GM12878 (cell line): ENCODE results near the gene MLIP. TPM values are rescaled to one million over a fixed set of nuclear protein-coding genes. Genes with fewer than 3 reads are reported as not detected.

Experiments
- ATAC-seq: fragments of 200-7000 bp; cut with Tn5 transposase; 3 replicates; pipeline ENCODE4 v1.9.1; 2020; ENCODE audit warnings: mild to moderate bottlenecking, moderate library complexity
- BruUV-seq: library from RNA; stranded (reverse); fragments of 400-500 nt; replicated peaks from 2 replicates; lab custom pipeline; 2021; lab: Mats Ljungman, UMichigan
- CTCF ChIA-PET: fragments of 300-600 bp; sonication (Branson Sonifier 250); formaldehyde crosslinking; extraction: SDS; loops from one replicate; lab custom pipeline; 2021; ENCODE audit warnings: inconsistent platforms; lab: Yijun Ruan, JAX
- POLR2A ChIA-PET: fragments of 350-600 bp; formaldehyde crosslinking; extraction: SDS; loops from one replicate; lab custom pipeline; 2021; ENCODE audit warnings: inconsistent platforms; lab: Charles Lee
- RAD21 ChIA-PET: fragments of 300-600 bp; sonication (Branson Sonifier 250); formaldehyde crosslinking; loops from one replicate; lab custom pipeline; 2023; ENCODE audit warnings: antibody characterized with exemption; ENCODE audit not compliant: unreplicated experiment; lab: Charles Lee
- SMC1A ChIA-PET: fragments of 300-600 bp; sonication (Branson Sonifier 250); formaldehyde crosslinking; loops from one replicate; lab custom pipeline; 2023; ENCODE audit not compliant: unreplicated experiment, uncharacterized antibody; lab: Charles Lee
- DNase-seq: peaks from one replicate; pipeline ENCODE4 v3.0.0-alpha.2; 2011; ENCODE audit warnings: low read depth, low spot score
- FAIRE-seq: peaks from 3 replicates; lab custom pipeline; 2011; peaks lifted over from hg19 to GRCh38; lab: Jason Lieb, UNC
- H2AFZ ChIP-seq: 2 replicates; pipeline ENCODE4 v1.6.0; 2011; ENCODE audit warnings: low read depth, low read length, control low read depth; ENCODE audit not compliant: control insufficient read depth
- H3K27ac ChIP-seq: 2 replicates; pipeline ENCODE4 v1.5.1; 2011; ENCODE audit warnings: control low read depth; ENCODE audit not compliant: control insufficient read depth, insufficient read depth
- H3K27me3 ChIP-seq, 2 experiments: replicated peaks in 1 of 2; 2 replicates each; pipeline versions ENCODE4 v1.6.0 to v1.6.1; 2011; ENCODE audit warnings: low read length in 1 of 2; ENCODE audit not compliant: control insufficient read depth in 2 of 2, insufficient read depth in 2 of 2
- H3K36me3 ChIP-seq, 2 experiments: 2 replicates each; pipeline ENCODE4 v1.5.1; 2011; ENCODE audit warnings: low read length in 1 of 2; ENCODE audit not compliant: control insufficient read depth in 2 of 2, insufficient read depth in 2 of 2
- H3K4me1 ChIP-seq: 2 replicates; pipeline ENCODE4 v1.6.1; 2011; ENCODE audit warnings: mild to moderate bottlenecking, low read length, moderate library complexity, mixed read lengths; ENCODE audit not compliant: control insufficient read depth, insufficient read depth
- H3K4me2 ChIP-seq: 2 replicates; pipeline ENCODE4 v1.6.0; 2011; ENCODE audit warnings: control low read depth; ENCODE audit not compliant: control insufficient read depth, insufficient read depth
- H3K4me3 ChIP-seq: fragments of 200-600 bp; sonication (generic); 2 replicates; pipeline ENCODE4 v1.5.1; 2016
- H3K79me2 ChIP-seq: 2 replicates; pipeline ENCODE4 v1.6.0; 2011; ENCODE audit warnings: low read length; ENCODE audit not compliant: control insufficient read depth, insufficient read depth
- H3K9ac ChIP-seq: 2 replicates; pipeline ENCODE4 v1.8.0; 2011; ENCODE audit warnings: low read length, control low read depth, mixed read lengths; ENCODE audit not compliant: control insufficient read depth, insufficient read depth
- H3K9me3 ChIP-seq: replicated peaks from 3 replicates; pipeline ENCODE4 v1.5.1; 2011; ENCODE audit warnings: mild to moderate bottlenecking, low read length; ENCODE audit not compliant: control insufficient read depth, insufficient read depth
- H4K20me1 ChIP-seq: 2 replicates; pipeline ENCODE4 v1.6.0; 2011; ENCODE audit not compliant: control insufficient read depth, insufficient read depth
- CHD1 ChIP-seq: IDR thresholded peaks from 2 replicates; pipeline ENCODE4 v1.6.1; 2012; ENCODE audit warnings: low read depth, low read length, improper control_type of control experiment
- E4F1 ChIP-seq: fragments of 450-650 bp; IDR thresholded peaks from 2 replicates; pipeline ENCODE4 v1.6.1; 2018; ENCODE audit warnings: borderline replicate concordance, mild to moderate bottlenecking; ENCODE audit not compliant: partially characterized antibody
- EP300 ChIP-seq, 2 experiments: fragments of 150-350 bp in 1 of 2; IDR thresholded peaks; 2 replicates each; pipeline ENCODE4 v1.6.1; 2011 to 2012; ENCODE audit warnings: low read depth in 2 of 2, low read length in 2 of 2, borderline replicate concordance in 1 of 2, improper control_type of control experiment in 1 of 2, inconsistent platforms in 1 of 2; ENCODE audit not compliant: control insufficient read depth in 1 of 2
- IKZF2 ChIP-seq, 2 experiments: fragments of 450-650 bp; IDR thresholded peaks; 2 replicates each; pipeline ENCODE4 v1.6.1; 2017; ENCODE audit warnings: mild to moderate bottlenecking in 2 of 2, moderate library complexity in 2 of 2
- KAT2A ChIP-seq: conservative IDR thresholded peaks from 2 replicates; pipeline ENCODE4 v1.6.1; 2011; ENCODE audit warnings: low read depth, low read length; ENCODE audit not compliant: control insufficient read depth
- MYB ChIP-seq: fragments of 150-350 bp; IDR thresholded peaks from 2 replicates; pipeline ENCODE4 v1.6.1; 2014; ENCODE audit warnings: mild to moderate bottlenecking, low read depth, low read length, borderline replicate concordance
- NR2C1 ChIP-seq: fragments of 450-650 bp; IDR thresholded peaks from 2 replicates; pipeline ENCODE4 v1.6.1; 2017; ENCODE audit warnings: antibody characterized with exemption, mild to moderate bottlenecking, moderate library complexity
- NR2F1 ChIP-seq: fragments of 450-650 bp; conservative IDR thresholded peaks from 2 replicates; pipeline ENCODE4 v1.6.1; 2017; ENCODE audit warnings: mild to moderate bottlenecking
- PBX3 ChIP-seq: IDR thresholded peaks from 2 replicates; pipeline ENCODE4 v1.6.1; 2011; ENCODE audit warnings: mild to moderate bottlenecking, low read depth, low read length, moderate library complexity; ENCODE audit not compliant: insufficient replicate concordance
- POLR2AphosphoS5 ChIP-seq: IDR thresholded peaks from 2 replicates; pipeline ENCODE4 v1.6.1; 2011; ENCODE audit warnings: mild to moderate bottlenecking, low read length, inconsistent platforms
- RBBP5 ChIP-seq: fragments of 200-600 bp; sonication (generic); conservative IDR thresholded peaks from 2 replicates; pipeline ENCODE4 v1.6.1; 2016
- RUNX3 ChIP-seq: IDR thresholded peaks from 2 replicates; pipeline ENCODE4 v1.6.1; 2012; ENCODE audit warnings: low read length, inconsistent platforms
- ZNF687 ChIP-seq: fragments of 450-650 bp; IDR thresholded peaks from 2 replicates; pipeline ENCODE4 v1.6.1; 2017; ENCODE audit warnings: mild to moderate bottlenecking, moderate library complexity
- WGBS: methylation state at CpG from one replicate; pipeline ENCODE4 v1.1.6; 2016; ENCODE audit warnings: low lambda C conversion rate; ENCODE audit not compliant: insufficient replicate concordance, insufficient coverage; ENCODE audit errors: missing lambda C conversion rate; 5-methylcytosine and 5-hydroxymethylcytosine counted together
- in situ Hi-C: fragments of 300-500 bp; cut with MboI; formaldehyde crosslinking; loops from 9 replicates; pipeline ENCODE4 v1.14.3; 2018; ENCODE audit warnings: mixed read lengths
- intact Hi-C: fragments of 100-400 bp; cut with micrococcal nuclease; formaldehyde crosslinking; loops from one replicate; pipeline ENCODE4 v1.14.2; 2022; ENCODE audit not compliant: unreplicated experiment
- polyA plus RNA-seq, 11 experiments: library from polyadenylated mRNA; depleted of rRNA in 4 of 11; unstranded in 6 of 11; stranded (reverse) in 5 of 11; fragments of >200 nt; fragmentation: Nextera tagmentation in 4 of 11; fragmentation: Illumina TruSeq in 1 of 11; extraction: Ambion mirVana in 4 of 11; extraction: Trizol in 1 of 11; gene quantifications; 1 replicate in 1 of 11; 2 replicates in 10 of 11; pipeline versions ENCODE4 v1.2.1 to v1.2.3, GENCODE V29; 2011 to 2016; ENCODE audit warnings: inconsistent platforms in 2 of 11, missing spikeins in 2 of 11, low read depth in 1 of 11
- total RNA-seq, 4 experiments: library from RNA; depleted of rRNA in 3 of 4; stranded (reverse); fragments of >200 nt in 3 of 4; fragmentation: Illumina TruSeq in 1 of 4; extraction: Trizol in 1 of 4; gene quantifications; 2 replicates each; pipeline versions ENCODE4 v1.2.1 to v1.2.3, GENCODE V29; 2013 to 2021

The MLIP gene
- total and polyA plus RNA-seq, 10 of the 15 experiments (the other 5 are each of a cell fraction or from before 2014, with no cell fraction given): not detected

- intact Hi-C loops (no loop called here), in situ Hi-C loops (no loop called here)
- ChIA-PET POLR2A (no interaction called here), CTCF (no interaction called here), RAD21 (no interaction called here), SMC1A (no interaction called here)
- DNase-seq (no peak), FAIRE-seq (no peak), ATAC-seq (peak; percentile 45)
- no peaks in the 10 kb centered on the region for H4K20me1 ChIP-seq
- H3K9me3 ChIP-seq: no peaks in the 10 kb centered on the region
- H3K4me1 ChIP-seq: no peaks in the 10 kb centered on the region
- no peaks in the 10 kb centered on the region for H3K27me3 ChIP-seq
- H3K27ac ChIP-seq: no peak within 1 kb of the TSS
- no peak within 1 kb of the TSS for H2AFZ ChIP-seq
- no peak within 1 kb of the TSS for H3K9ac ChIP-seq
- H3K79me2 ChIP-seq: no peaks in the 10 kb centered on the region
- no peak within 1 kb of the TSS for H3K4me3 ChIP-seq
- no peaks in the 10 kb centered on the region for H3K36me3 ChIP-seq
- H3K4me2 ChIP-seq: no peak within 1 kb of the TSS
- TF ChIP-seq POLR2AphosphoS5 (no peak), MYB (no peak), CHD1 (no peak), NR2F1 (no peak), IKZF2 (IDR thresholded peaks at IDR 0.05) (no peak), PBX3 (no peak), RUNX3 (no peak), NR2C1 (no peak), KAT2A (no peak), E4F1 (no peak), EP300 (IDR thresholded peaks at IDR 0.05; ENCODE audit: borderline replicate concordance in 1 of 2, control insufficient read depth in 1 of 2, low read depth in 2 of 2, low read length in 2 of 2) (no peak), ZNF687 (no peak), RBBP5 (no peak)
- BruUV-seq: no TSS peak
- 33% methylated on average over 10 of the region's 10 CpGs for WGBS
These were observed 197.2 kb downstream of the MLIP start, which contains the start of gene TINAG for GRCh38 chr6:54308289-54308985. Gene TINAG (plus strand): TSS chr6:54308441. CDS start chr6:54308551, 110 bp downstream.
